ENCODE results near the gene CA11.
"Not testable (repeated sequence)": the region's sequence is repeated elsewhere in the genome, so short reads cannot be mapped to it uniquely, and the experiment has no call there.

CA11 gene

DNA sequence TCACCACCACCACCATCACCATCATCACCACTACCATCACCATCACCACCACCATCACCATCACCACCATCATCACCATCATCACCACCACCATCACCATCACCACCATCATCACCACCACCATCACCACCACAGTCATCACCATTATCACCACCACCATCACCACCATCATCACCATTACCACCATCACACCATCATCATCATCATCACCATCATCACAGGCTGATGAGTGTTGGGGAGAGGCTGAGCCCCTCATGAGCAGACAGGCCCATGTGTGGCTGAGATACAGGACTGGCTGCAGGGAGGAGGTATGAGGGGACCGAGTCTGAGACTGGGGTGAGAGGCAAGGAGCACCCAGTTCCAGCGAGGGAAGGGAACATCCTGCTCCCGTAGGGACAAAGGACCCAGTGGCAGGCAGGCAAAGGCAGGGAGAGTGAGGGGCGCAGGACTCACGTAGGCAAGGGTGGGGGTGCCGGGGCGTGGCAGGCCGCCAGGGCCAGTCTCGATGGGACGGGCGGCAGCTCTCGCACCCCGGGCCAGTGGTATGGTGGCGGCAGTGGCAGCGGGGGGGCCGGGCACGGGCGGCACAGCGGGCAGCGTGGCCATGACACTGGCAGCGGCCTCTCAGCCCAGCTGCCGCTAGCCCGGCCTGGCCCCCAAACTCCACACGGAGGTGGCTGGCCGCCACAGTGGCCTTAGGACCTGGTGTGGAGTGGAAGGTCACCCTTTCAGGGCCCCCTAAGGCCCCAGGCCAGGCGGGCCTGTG is 24.1 kb upstream of the CA11 start:
- no peak for DNase-seq (ENCODE audit: low read depth)

DNA sequence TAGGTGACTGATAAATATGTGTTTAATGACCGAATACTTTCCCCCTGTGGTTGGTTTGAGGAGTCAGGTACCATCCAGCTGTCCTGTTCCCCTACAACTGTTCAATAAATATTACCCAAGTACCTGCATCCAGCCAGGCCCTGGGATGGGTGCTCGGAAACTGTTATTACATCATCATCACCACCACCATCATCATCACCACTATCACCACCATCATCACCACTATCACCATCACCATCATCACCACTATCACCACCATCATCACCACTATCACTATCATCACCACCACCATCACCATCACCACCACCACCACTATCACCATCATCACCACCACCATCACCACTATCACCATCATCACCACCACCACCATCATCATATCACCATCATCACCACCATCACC is 22.8 kb upstream of the CA11 start:
- no peak for DNase-seq (ENCODE audit: low read depth)

DNA sequence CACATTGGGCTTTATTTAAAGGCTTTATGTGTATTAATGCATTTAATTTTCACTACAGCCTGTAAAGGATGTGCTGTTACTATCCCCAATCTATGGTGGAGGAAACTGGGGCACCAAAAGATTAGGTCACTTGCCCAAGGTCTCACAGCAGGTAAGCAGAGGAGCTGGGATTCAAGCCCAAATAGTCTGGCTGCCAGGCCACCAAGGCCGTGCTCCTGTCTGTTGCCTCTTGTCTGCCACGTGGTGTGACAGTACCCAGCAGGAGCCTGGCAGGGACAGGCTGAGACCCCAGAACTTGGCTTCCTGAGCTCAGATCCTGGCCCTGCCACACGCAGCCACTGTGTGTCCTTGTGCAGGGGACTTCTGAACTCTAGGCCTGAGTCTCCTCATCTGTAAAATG is 22.3 kb upstream of the CA11 start:
- no peak for DNase-seq (ENCODE audit: low read depth)

DNA sequence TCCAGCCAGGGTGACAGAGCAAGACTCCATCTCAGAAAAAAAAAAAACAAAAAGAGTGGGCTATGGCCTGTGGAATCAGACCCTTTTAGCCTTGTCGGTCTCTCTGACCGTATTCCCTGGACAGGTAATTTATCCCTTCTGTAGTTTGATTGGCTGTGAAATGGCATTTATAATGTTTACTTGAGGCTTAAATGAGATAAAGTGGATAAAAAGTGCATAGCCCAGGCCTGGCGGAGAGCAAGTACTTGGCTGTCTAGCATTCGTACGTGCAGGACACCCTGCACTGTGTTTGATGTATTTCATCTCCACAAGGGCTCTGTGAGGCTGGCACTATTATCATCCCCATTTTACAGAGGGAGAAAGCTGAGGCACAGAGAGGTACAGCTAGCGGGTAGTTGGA is 19.8 kb upstream of the CA11 start:
- no peak for DNase-seq (ENCODE audit: low read depth)

DNA sequence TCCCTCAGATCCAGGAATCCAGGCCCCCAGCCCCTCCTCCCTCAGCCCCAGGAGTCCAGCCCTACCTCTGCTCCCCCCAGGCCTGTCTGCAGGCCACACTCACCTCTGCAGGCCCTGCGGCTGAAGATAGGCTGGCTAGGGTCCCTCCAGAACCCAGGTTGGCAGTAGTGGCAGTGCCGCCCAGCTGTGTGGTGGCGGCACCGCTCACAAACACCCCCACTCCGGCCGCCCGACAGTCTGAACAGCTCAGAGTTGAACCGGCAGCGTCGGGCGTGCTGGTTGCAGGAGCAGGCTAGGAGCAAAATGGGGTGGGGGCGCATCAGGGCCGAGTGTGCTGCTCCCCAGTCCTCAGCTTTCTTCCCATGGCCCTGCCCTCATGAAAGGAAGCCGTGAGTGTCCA is 18.5 kb upstream of the CA11 start:
- no peak for DNase-seq (ENCODE audit: low read depth)

DNA sequence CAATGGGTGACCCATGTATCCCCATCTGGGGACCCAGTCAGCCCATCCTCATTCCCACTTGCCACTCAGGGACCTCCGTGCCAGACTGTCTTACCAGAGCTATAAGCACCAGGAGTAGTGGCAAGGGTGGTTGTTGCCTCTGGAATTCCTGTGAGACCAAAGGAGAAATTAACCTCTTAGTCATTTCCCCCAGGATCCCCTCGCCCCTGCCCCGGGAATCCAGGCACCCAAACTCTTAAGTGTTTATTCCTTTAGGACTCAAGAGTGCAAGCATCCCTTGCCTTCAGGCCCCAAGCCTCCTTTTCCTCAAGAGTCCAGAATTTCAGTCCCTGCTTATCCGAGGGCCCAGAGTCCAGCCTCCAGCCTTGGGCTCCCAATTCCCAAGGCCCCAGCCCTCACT is 17.7 kb upstream of the CA11 start:
- no peak for DNase-seq (ENCODE audit: low read depth)

DNA sequence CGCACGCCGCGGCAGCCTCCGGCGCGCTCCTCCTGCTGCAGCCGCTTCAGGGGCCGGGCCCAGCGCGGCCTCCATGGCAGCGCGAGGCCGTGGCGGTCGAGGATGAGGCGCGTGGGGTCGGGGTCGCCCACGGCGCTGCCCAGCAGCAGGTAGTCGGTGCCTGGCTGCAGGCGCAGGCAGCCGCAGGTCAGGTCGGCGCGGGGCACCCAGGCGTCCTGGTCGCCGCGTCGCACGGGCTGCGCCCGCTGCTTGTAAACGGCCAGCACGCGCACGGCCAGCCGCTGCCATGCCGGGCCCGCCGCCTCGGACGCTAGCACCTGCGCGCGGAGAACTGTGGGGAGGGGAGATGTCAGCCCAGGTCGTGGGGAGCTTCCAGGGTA is 15.7 kb upstream of the CA11 start:
- DNase-seq (ENCODE audit: low read depth), result no peak

DNA sequence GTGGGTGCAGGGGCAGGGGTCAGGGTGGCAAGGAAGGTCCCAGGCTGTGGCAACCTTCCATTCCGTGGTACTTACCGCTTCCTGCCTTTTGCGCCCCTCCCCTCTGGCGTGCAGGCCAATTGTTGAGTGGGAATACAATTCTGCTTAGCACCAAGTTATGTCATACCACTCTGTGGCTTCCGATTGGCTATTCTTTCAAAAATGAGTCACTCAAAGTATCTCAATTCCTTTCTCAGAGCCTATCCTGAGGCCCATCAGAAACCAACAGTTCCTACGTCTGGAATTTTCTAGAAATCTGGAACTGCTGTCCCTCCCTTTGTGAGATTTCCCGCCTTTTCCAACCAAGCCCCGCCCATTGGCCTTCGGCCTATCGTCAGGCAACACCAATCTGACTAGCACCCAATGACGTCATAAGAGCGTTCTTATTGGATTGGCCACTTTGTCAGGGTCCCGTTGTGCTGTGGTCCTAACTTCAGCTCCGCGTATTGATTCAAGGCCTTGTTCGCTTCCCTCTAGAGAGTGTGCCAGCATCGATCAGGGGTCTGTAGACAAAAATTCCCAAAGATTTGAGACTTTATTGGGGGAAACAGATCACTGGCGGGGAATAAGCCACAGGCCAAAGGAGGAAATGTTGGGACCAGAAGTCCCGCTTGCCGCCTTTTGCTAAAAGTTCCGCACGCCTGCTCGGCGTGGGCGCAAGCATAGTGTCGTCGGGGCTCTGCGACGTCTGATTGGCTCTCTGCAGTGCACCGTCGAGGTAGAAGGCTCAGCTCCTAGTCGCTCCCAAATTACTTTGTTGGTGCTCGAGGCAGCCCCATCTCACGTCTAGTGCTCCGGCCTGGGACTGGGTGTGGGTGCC is 15.1 kb upstream of the CA11 start:
- peak; percentile 61 for DNase-seq (ENCODE audit: low read depth)

DNA sequence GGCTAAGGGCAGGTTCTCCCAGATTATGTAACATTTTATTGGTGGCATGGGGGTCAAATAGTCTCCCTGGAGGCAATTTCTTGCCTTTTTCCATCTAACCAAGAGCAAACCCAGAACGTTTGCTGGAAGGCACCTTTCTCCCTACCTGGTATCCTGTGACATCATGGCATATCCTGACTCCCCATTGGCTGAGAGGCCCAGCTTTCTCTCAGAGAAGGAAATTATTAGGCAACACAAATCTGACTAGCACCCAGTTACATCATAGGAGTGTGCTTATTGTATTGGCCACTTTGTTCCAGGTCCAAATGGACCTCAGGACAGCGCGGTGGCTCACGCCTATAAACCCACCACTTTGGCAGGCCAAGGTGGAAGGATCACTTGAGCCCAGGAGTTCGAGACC is 13.8 kb upstream of the CA11 start:
- DNase-seq (ENCODE audit: low read depth), result no peak

DNA sequence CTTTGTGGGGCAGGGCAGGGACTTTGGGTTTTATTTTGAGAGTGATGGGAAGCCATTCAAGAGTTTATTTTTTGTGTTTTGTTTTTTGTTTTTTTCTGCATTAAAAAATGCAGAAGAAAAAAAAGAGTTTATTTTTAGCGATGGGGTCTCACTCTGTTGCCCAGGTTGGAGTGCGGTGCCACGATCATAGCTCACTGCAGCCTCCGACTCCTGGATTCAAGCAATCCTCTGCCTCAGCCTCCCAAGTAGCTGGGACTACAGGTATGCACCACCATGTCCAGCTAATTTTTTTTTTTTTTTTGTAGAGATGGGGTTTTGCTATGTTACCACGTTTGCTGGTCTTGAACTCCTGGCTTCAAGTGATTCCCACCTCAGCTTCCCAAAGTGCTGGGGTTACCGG is 12.5 kb upstream of the CA11 start:
- no peak for DNase-seq (ENCODE audit: low read depth)

DNA sequence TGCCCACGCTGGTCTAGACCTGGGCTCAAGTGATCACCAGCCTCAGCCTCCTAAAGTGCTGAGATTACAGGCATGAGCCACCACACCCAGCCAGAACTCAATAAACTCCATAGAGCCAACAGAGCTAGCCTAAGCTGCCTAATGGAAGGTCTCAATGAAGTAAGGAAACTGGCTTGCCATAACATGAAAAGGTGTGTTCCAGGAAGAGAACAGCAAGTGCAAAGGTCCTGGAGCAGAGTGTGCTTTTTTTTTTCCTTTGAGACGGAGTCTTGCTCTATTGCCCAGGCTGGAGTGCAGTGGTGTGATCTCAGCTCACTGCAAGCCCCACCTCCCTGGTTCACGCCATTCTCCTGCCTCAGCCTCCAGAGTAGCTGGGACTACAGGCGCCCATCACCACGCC is 11.8 kb upstream of the CA11 start:
- not testable (repeated sequence) for DNase-seq (ENCODE audit: low read depth)

DNA sequence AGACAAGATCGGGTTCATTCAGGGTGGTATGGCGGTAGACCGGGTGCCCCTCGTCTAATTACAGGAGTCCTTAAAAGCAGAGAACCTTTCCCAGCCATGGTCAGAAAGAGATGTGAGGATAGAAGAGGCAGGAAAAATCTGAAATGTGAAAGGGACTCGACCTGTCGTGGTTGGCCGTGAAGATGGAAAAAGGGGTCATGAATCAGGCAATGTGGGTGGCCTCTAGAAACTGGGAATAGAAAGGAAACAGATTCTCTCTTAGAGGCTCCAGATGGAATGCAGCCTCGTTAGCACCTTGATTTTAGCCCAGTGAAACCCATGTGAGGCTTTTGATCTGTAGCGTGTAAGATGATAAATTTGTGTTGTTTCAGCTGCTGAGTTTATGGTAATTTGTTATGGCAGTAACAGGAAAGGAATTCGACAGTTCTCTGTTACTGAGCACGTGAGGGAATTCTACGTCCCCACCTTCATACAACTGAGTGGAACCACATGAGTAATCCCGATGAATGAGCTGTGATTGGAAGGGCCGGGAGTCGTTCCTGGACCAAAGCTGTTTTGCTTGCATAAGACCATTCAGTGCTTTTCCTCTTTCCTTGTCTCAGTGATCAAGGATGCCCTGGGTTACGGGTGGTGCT is 11.0 kb upstream of the CA11 start:
- no peak for DNase-seq (ENCODE audit: low read depth)

DNA sequence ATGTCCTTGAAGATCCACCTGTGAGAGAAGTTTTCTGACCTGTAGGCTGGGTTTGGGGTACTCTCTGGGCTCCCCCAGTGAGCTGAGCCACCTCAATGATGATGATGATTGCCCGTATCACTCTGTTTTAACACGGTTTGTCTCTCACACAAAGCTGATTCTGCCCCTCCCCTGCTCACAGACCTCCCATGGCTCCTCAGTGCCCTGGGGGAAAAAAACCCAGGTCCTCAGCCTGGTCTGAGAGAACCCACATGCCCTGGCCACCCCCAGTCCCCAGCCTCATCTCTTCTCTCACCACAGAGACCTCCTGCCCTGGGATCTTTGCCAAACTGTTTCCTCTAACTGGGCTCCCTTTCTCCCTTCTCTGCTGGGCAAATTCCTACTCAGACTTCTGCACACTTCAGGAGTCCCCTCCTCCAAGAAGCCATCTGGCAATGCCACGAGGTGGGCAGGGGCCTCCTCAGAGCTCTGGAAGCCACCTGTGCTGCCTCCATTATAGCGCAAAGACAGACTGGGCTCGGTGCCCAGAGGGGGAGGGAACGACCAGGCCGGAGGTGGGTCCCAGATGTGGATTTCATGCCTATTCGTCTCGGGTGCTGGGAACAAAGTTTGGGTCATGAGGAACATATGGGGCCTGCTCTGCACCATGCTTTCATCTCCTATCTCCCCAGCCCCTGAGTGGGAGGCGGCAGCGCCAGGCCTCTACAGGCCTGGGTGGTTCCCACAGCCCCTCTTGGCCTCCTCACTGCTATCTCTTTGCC is 8.5 kb upstream of the CA11 start:
- DNase-seq (ENCODE audit: low read depth), result no peak

DNA sequence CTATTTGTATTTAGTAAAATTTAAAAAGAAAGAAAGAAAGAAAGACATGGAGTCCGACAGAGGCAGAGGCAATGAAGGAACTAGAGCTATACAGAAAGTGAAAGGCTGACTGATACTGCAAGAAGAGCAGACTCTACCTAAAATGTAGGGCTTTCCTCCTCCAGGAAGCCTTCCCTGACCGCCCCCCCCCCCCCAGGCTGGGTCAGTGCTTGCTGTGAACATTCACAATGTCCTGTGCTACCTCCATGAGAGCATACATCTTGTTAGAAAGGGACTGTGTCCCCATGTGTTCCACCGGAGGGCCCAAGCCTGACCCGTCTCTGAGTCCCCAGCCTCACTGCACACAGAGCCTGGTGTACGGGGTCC is 5.7 kb upstream of the CA11 start:
- DNase-seq (ENCODE audit: low read depth), result no peak

DNA sequence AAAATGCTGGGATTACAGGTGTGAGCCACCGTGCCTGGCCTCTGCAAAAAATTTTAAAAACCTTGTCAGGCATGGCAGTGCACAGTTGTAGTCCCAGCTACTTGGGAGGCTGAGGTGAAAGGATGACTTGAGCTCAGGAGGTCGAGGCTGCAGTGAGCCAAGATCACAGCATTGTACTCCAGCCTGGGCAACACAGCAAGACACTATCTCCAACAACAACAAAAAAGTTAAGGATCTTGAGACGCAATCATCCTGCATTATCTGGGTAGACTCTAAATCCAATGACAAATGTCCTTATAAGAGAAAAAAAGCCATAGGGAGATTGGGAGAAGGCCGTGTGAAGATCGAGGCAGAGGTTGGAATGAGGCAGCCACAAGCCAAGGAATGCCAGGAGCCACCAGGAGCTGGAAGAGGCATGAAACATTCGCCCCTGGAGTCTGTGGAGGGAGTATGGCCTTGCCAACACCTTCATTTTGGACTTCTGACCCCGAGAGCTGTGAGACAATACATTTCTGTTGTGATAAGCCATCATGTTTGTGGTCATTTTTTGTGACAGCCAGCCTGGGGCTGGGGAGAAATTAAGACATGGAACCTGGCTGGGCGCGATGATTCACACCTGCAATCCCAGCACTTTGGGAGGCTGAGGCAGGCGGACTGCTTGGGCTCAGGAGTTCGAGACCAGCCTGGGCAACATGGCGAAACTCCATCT is 5.1 kb upstream of the CA11 start:
- DNase-seq (ENCODE audit: low read depth), result no peak

DNA sequence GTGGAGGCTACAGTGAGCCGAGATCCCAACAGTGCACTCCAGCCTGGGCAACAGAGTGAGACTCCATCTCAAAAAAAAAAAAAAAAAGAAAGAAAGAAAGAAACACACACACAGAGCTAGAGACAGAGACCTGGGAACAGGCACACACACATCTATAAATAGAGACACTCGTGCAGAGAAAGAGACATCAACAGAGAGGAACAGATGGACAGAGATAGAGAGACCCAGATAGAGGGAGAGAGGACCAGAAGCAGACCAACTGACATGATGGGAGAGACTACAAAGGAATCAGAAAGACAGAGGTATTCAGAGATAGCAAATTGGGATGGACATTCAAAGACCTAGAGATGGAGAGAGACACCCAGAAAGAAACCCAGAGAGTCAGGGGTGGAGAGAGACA is 2.1 kb upstream of the CA11 start:
- DNase-seq (ENCODE audit: low read depth), result no peak

DNA sequence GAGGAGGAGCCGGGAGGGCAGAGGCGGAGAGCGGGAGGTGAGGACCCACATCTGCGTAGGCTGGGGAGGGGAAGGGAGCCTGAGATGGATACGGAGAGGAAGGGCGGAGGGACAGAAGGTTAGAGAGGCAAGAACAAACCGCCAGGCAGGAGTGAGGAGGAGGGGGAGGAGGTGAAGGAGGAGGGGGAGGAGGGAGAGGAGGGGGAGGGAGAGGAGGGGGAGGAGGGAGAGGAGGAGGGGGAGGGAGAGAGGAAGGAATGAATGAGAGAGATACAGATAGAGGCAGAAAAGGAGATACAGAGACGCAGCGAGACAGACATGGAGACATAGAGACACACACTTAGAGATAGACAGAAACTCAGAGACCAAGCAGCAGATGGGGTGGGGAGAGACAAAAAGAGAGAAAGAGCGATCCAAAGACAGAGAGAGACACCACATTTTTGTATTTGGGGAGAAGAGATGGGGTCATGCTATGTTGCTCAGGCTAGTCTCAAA is 782 bp upstream of the CA11 start:
- DNase-seq (ENCODE audit: low read depth), result no peak

DNA sequence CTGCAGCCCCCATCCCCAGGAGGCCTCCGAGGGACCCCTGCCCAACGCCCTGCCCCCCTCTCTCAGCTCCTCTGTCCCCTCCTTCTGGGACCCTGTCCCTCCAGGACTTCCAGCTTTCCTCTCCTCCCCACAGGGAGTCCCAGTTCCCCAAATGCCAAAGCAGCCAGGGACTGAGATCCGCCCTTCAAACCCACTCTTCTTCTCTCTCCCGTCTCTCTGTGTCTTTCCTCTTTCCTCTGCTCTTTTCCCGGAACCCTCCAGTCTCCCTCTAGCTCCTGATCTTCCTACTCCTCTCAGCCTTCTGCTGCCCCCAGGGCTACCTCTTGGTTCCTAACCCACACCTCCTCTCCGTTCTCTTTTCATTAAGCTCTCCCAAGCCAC is 377 bp downstream of the CA11 start:
- no peak for DNase-seq (ENCODE audit: low read depth)

DNA sequence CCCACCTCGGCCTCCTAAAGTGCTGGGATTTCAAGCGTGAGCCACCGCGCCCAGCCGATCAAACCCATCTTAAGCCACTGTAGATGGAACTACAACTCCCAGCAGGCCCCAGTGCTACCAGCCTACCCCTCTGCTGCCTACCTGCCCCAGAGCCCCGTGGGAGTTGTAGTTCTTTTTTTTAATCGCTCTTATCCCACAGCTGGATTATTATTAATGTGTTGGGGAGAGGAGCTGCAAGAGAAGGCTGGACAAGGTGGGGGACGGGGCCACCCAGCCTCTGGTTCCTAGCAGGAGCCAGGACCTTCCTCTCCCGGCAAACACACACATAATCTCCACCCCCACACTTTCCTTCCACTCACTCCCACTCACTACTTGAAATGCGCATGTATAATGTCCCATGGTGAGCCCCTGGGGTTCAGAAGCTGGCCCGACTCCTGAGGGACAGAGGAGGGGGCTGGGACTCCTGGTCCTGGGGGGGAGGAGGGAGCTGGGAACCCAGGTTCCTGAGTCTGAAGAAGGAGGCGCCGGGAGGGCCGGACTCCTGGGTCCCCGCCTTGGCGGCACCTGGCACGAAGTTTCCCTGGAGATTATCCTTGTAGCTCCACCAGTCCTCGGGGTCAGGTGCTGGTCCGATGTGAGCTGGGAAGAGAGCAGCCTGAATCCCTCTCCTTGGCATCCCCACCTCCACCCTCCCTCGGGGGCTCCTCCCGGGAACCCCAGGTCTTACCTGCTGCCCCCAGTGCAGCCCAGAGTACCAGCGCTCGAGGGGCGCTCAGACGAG is 958 bp downstream of the CA11 start:
- DNase-seq (ENCODE audit: low read depth), result peak; percentile 56

DNA sequence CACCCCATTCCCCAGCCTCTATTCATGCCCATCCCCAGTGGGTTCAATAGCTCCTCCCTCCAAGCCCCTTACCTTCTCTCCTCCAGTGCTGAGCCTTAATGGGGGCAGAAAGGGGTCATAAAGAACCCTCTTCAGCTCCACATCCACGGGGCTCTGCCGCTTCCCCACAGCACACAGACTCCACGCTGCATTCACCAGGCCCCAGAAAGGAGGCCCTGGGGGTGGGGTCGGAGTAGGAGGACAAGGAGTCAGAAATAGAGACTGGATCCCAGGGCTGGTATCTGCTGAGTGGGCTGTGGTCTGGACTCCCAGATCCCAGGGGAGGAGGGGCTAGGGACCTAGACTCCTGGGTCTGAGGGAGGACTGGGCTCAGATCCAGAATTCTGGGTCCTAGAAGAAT is 1.6 kb downstream of the CA11 start:
- DNase-seq (ENCODE audit: low read depth), result no peak

DNA sequence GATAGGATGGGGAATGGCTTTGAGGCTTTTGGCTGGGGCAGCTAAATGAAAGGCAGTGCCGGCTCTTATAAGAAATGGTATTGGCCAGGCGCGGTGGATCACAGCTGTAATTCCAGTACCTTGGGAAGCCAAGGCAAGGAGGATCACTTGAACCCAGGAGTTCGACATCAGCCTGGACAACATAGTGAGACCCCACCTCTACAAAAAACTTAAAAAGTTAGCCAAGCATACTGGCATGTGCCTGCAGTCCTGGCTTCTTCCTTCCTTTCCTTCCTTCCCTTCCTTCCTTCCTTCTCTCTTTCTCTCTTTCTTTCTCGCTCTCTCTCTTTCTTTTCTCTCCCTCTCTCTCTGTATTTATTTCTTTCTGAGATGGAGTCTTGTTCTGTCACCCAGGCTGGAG is 3.1 kb downstream of the CA11 start:
- DNase-seq (ENCODE audit: low read depth), result no peak
